ENCODE data around the gene HDAC10. TPM values are rescaled to one million over a fixed set of nuclear protein-coding genes. Genes with fewer than 3 reads are reported as not detected.

HDAC10 gene
- total and polyA plus RNA-seq, 10 of the 15 experiments (the other 5 are each of a cell fraction or from before 2014, with no cell fraction given): 0.26 to 48.6 (median 5.0) TPM

DNA sequence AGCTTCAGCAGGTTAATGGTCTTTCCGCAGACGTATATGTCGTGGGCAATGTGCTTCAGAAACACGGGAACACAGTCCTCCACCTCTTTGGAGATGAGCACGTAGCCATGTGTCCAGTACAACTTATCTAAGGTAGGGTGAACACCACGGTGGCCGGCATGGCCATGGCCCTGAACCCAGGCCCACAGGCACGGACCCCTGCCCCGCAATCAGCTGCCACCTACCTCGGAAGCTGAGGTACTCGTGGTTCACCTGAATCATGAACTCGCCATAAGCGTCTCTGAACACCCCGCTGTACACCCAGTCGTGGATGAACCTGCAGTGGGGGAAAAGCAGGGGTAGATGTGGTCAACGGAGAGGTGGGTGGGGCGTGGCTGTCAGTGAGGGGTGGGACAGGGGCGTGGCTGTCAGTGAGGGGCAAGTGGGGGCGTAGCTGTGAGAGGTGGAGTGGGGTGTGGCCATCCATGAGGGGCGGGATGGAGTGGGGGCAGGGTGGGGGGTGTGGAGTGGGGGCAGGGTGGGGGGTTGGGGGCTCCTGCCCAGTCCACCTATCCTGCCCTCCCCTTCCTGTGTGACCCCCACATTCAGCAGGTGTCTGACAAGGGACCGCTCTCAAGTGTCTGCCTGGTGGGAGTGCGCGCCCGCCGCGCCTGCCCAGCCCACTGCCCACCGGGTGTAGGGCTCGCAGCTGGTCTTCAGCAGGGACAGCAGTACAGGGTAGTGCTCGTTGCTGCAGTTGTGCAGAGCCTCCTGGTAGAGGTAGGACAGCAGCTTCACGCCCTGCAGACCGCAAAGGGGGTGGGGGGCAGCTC, 24.8 kb downstream of the HDAC10 start:
- ATAC-seq: no peak
- H3K27me3 ChIP-seq (replicated peaks in 1 of 2; ENCODE audit: control insufficient read depth in 2 of 2, insufficient read depth in 2 of 2, low read length in 1 of 2): no peaks in the 10 kb centered on the region
- no peaks in the 10 kb centered on the region for H3K9me3 ChIP-seq (replicated peaks; ENCODE audit: control insufficient read depth, insufficient read depth, low read length)
- WGBS (ENCODE audit: insufficient coverage, insufficient replicate concordance, low lambda C conversion rate, missing lambda C conversion rate): 93% methylated on average over 29 of the region's 31 CpGs
- no peak overlapping the region for H3K27ac ChIP-seq (ENCODE audit: control insufficient read depth, insufficient read depth)
- no peak overlapping the region for H3K9ac ChIP-seq (ENCODE audit: control insufficient read depth, insufficient read depth, low read length)
- H3K79me2 ChIP-seq (ENCODE audit: control insufficient read depth, insufficient read depth, low read length): no peaks in the 10 kb centered on the region
- no peak overlapping the region for H3K4me3 ChIP-seq
- ChIA-PET CTCF (no interaction called here), POLR2A (no interaction called here), SMC1A (ENCODE audit: uncharacterized antibody, unreplicated experiment) (interaction anchor here (1.3 kb wide), 1 partner anchor 78 kb away, joined by 3 read pairs; no protein-coding TSS in a partner anchor), RAD21 (ENCODE audit: unreplicated experiment) (no interaction called here)
- H3K4me1 ChIP-seq (ENCODE audit: control insufficient read depth, insufficient read depth, low read length): no peaks in the 10 kb centered on the region
- no peaks in the 10 kb centered on the region for H4K20me1 ChIP-seq (ENCODE audit: control insufficient read depth, insufficient read depth)
- H2AFZ ChIP-seq (ENCODE audit: control insufficient read depth, low read depth, low read length): no peak overlapping the region
- intact Hi-C loops (cut with micrococcal nuclease; ENCODE audit: unreplicated experiment): no loop called here
- peaks cover 9 to 25% of the 10 kb centered on the region in 2 experiments; a peak in 3 of 4 replicates for H3K36me3 ChIP-seq (ENCODE audit: control insufficient read depth in 2 of 2, insufficient read depth in 2 of 2, low read length in 1 of 2)
- TF ChIP-seq IRF4 (IDR thresholded peaks at IDR 0.05; ENCODE audit: low read depth, low read length): no peak
- in situ Hi-C loops (cut with MboI): no loop called here
- no peak overlapping the region for H3K4me2 ChIP-seq (ENCODE audit: control insufficient read depth, insufficient read depth)
- no peak for DNase-seq (ENCODE audit: low read depth, low spot score)
- no TSS peak for BruUV-seq (replicated peaks)
- no peak for FAIRE-seq

GRCh38 chr22:50225200-50225969, 25.7 kb downstream of the HDAC10 start:
- Histone ChIP-seq H4K20me1 (ENCODE audit: control insufficient read depth, insufficient read depth) (no peaks in the 10 kb centered on the region), H3K9me3 (replicated peaks; ENCODE audit: control insufficient read depth, insufficient read depth, low read length) (no peaks in the 10 kb centered on the region), H3K36me3 (ENCODE audit: control insufficient read depth in 2 of 2, insufficient read depth in 2 of 2, low read length in 1 of 2) (peaks cover 9 to 34% of the 10 kb centered on the region in 2 experiments; a peak in 3 of 4 replicates), H2AFZ (ENCODE audit: control insufficient read depth, low read depth, low read length) (no peak overlapping the region), H3K4me3 (no peak overlapping the region), H3K79me2 (ENCODE audit: control insufficient read depth, insufficient read depth, low read length) (no peaks in the 10 kb centered on the region), H3K27me3 (replicated peaks in 1 of 2; ENCODE audit: control insufficient read depth in 2 of 2, insufficient read depth in 2 of 2, low read length in 1 of 2) (no peaks in the 10 kb centered on the region), H3K27ac (ENCODE audit: control insufficient read depth, insufficient read depth) (no peak overlapping the region), H3K4me2 (ENCODE audit: control insufficient read depth, insufficient read depth) (no peak overlapping the region), H3K4me1 (ENCODE audit: control insufficient read depth, insufficient read depth, low read length) (no peaks in the 10 kb centered on the region), H3K9ac (ENCODE audit: control insufficient read depth, insufficient read depth, low read length) (no peak overlapping the region)
- SMC1A ChIA-PET (ENCODE audit: uncharacterized antibody, unreplicated experiment): no interaction called here
- WGBS (ENCODE audit: insufficient coverage, insufficient replicate concordance, low lambda C conversion rate, missing lambda C conversion rate): 94% methylated on average over 24 of the region's 24 CpGs
- DNase-seq (ENCODE audit: low read depth, low spot score) (no peak), ATAC-seq (no peak), FAIRE-seq (no peak)
- POLR2A ChIA-PET: no interaction called here
- no TSS peak for BruUV-seq (replicated peaks)
- TF ChIP-seq, protein P1, sequence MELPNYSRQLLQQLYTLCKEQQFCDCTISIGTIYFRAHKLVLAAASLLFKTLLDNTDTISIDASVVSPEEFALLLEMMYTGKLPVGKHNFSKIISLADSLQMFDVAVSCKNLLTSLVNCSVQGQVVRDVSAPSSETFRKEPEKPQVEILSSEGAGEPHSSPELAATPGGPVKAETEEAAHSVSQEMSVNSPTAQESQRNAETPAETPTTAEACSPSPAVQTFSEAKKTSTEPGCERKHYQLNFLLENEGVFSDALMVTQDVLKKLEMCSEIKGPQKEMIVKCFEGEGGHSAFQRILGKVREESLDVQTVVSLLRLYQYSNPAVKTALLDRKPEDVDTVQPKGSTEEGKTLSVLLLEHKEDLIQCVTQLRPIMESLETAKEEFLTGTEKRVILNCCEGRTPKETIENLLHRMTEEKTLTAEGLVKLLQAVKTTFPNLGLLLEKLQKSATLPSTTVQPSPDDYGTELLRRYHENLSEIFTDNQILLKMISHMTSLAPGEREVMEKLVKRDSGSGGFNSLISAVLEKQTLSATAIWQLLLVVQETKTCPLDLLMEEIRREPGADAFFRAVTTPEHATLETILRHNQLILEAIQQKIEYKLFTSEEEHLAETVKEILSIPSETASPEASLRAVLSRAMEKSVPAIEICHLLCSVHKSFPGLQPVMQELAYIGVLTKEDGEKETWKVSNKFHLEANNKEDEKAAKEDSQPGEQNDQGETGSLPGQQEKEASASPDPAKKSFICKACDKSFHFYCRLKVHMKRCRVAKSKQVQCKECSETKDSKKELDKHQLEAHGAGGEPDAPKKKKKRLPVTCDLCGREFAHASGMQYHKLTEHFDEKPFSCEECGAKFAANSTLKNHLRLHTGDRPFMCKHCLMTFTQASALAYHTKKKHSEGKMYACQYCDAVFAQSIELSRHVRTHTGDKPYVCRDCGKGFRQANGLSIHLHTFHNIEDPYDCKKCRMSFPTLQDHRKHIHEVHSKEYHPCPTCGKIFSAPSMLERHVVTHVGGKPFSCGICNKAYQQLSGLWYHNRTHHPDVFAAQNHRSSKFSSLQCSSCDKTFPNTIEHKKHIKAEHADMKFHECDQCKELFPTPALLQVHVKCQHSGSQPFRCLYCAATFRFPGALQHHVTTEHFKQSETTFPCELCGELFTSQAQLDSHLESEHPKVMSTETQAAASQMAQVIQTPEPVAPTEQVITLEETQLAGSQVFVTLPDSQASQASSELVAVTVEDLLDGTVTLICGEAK (IDR thresholded peaks at IDR 0.05; ENCODE audit: borderline replicate concordance): no peak
- in situ Hi-C loops (cut with MboI): no loop called here
- CTCF ChIA-PET: no interaction called here
- intact Hi-C loops (cut with micrococcal nuclease; ENCODE audit: unreplicated experiment): no loop called here
- RAD21 ChIA-PET (ENCODE audit: unreplicated experiment): no interaction called here

Data from GM12878 (cell line).